GM18907 (cell line): ENCODE data around the gene CLEC2A.

Source experiments
- ATAC-seq: cut with Tn5 transposase; IDR thresholded peaks from one replicate; pipeline ENCODE4 v1.9.1; 2021; ENCODE audit warnings: mild to moderate bottlenecking, moderate library complexity; ENCODE audit not compliant: unreplicated experiment

Gene CLEC2A

GRCh38 chr12:9936591-9936990 is 4.4 kb upstream of the CLEC2A start:
- ATAC-seq: no peak

- no peak for ATAC-seq
Measured at GRCh38 chr12:9935026-9935425, 2.9 kb upstream of the CLEC2A start.

GRCh38 chr12:9933958-9934357 is 1.8 kb upstream of the CLEC2A start:
- ATAC-seq: no peak

- no peak for ATAC-seq
Measured at GRCh38 chr12:9931245-9931644, 925 bp downstream of the CLEC2A start.

- no peak for ATAC-seq
Measured at GRCh38 chr12:9928607-9929006, 3.6 kb downstream of the CLEC2A start.

- no peak for ATAC-seq
Measured at GRCh38 chr12:9926876-9927275, 5.3 kb downstream of the CLEC2A start.

GRCh38 chr12:9925705-9926393 is 6.3 kb downstream of the CLEC2A start:
- no peak for ATAC-seq

- no peak for ATAC-seq
Measured at GRCh38 chr12:9922429-9922828, 9.7 kb downstream of the CLEC2A start.

- ATAC-seq: no peak
Measured at GRCh38 chr12:9920451-9920850, 11.7 kb downstream of the CLEC2A start.

- ATAC-seq: no peak
Measured at GRCh38 chr12:9919443-9919842, 12.7 kb downstream of the CLEC2A start.

GRCh38 chr12:9911708-9912107 is 20.5 kb downstream of the CLEC2A start:
- no peak for ATAC-seq

GRCh38 chr12:9910716-9911421 is 21.3 kb downstream of the CLEC2A start:
- ATAC-seq: no peak

GRCh38 chr12:9909724-9910123 is 22.4 kb downstream of the CLEC2A start:
- no peak for ATAC-seq

- ATAC-seq: no peak
Measured at GRCh38 chr12:9908350-9908749, 23.8 kb downstream of the CLEC2A start.

- no peak for ATAC-seq
Measured at GRCh38 chr12:9907769-9908168, 24.4 kb downstream of the CLEC2A start.

- no peak for ATAC-seq
Measured at GRCh38 chr12:9906873-9907272, 25.3 kb downstream of the CLEC2A start.

- ATAC-seq: no peak
Measured at GRCh38 chr12:9902539-9903228, 29.5 kb downstream of the CLEC2A start.

- no peak for ATAC-seq
Measured at GRCh38 chr12:9900930-9901329, 31.2 kb downstream of the CLEC2A start.

GRCh38 chr12:9899209-9899608 is 33.0 kb downstream of the CLEC2A start:
- ATAC-seq: no peak

GRCh38 chr12:9897535-9897934 is 34.6 kb downstream of the CLEC2A start:
- no peak for ATAC-seq

- ATAC-seq: no peak
Measured at GRCh38 chr12:9895215-9895971, 36.8 kb downstream of the CLEC2A start.
